SKM-1 treated with dmso at 0.1 percent for 144 hours (cell line): ENCODE data around the gene LRRC55.

ENCODE experiments used
- DNase-seq: peaks from one replicate; lab custom pipeline; 2025; ENCODE audit not compliant: unreplicated experiment; lab: John Stamatoyannopoulos, UW

LRRC55 gene

DNA sequence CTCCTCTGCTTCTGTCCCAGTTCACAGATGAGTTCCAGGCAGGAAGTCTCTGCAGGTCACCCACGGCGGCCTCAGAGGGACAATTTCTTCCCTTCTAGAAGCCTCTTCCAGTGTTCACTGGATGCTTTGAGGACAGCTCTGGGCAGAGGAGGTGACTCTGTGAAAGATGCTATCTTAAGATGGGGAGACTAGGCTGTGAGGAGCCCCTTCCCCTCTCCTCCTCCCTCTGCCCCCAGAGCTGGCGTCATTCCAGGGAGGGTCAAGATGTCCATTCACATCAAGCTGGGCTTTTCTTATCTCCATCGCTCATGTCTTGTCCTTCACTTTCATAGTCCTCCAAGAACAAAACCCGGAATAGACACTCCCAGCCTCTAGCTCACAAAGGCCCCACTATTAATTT, 51.9 kb downstream of the LRRC55 start:
- no peak for DNase-seq

DNA sequence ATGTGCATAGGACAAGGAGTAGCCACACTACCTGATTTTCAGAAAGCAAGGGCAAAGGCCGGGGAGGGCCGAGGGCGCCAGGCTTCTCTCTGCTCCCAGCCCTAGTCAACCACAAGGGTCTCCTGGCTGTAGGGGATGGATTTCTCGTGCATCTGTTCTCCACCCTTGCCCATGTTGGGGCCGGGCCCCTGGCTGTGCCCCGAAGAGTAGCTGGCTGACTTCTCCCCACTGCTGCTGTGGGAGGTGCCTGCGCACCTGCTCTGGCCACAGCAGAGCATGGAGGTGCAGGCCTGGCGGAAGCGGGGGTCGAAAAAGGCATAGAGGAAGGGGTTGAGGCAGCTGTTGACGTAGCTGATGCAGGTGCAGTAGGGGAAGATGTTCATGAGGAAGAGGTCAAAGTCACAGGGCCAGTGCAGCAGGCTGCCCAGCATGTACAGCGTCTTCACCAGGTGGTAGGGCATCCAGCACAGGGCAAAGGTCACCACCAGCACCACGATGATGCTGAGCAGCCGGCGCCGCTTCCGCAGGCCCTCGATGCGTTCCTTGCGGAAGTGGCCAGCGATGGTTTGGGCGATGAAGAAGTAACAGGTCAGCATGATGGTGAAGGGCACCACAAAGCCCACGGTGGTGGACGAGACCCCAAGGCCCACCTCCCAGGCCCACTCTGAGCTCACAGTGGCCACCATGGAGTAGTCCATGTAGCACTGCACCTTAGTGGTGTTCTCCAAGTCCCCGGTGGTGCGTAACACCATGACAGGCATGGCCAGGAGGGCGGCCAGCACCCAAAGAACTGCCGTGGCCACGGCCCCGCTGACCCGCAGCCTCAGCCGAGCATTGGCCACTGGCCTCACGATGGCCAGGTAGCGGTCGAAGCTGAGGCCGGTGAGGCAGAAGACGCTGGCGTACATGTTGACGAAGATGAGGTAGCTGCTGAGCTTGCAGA, 54.3 kb downstream of the LRRC55 start:
- DNase-seq: no peak

DNA sequence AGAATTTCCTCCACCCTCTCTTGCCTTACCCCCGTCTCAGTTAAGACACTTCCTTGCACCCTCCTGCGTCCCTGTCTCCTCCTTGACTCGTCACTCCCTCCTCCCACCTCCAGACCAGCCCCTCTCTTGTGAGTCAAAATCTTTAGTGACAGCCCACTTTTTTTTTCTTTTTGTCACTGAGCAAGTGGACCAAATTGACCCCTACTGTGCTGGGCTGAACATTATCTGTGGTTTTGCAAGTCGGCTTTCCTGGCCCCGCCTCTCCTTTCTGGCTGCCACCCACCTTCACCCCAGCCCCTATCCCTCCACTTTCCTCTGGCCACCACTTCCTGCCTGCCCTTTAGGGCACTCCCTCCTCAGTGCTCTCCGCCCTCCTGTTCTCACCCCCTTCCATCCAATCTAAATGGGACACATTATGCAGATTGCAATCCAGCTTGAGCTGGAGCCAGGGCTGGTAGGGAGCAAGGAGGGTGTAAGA, 55.5 kb downstream of the LRRC55 start, which contains the start of gene APLNR:
TSS of gene APLNR (minus strand) at position 47 of the 478 bp plus-strand sequence. CDS start 246 bp downstream, outside the sequence.
- no peak for DNase-seq

DNA sequence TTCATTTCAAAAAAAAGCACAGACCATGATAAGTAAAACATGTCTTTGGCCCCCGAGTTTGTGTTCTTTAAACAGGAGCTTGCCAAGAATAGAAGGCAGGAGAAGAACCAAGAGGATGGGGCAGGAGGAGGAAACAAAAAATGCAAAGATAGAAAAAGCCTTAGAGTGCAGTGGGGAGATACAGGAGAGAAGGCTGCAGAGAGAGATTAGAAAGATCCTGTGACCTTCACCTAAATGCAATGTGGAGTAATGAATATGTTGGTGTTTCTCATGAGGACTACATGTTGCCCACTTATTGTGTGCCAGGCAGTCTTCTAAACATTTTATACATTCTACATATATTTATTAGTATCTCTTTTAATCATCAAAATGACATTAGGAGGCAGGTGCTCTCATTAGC, 57.6 kb downstream of the LRRC55 start:
- DNase-seq: no peak

DNA sequence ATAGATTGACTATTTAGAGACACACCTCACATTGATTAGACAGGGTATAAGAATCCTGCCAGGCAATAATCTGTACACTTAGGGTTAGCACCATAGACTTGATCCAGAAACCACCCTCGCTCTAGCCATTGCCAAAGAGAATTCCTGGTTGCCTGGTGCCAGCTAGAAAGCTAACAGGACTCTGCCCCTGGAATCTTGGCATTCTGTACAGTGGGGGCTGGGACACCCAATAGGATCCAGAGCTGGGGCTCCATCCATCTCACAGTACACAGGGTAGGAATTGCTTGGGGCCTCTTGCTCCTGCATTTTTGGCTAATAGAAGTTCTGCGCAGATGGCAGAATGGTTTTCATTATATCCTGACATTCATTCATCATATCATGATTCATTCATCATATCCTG, 58.3 kb downstream of the LRRC55 start:
- DNase-seq: no peak

DNA sequence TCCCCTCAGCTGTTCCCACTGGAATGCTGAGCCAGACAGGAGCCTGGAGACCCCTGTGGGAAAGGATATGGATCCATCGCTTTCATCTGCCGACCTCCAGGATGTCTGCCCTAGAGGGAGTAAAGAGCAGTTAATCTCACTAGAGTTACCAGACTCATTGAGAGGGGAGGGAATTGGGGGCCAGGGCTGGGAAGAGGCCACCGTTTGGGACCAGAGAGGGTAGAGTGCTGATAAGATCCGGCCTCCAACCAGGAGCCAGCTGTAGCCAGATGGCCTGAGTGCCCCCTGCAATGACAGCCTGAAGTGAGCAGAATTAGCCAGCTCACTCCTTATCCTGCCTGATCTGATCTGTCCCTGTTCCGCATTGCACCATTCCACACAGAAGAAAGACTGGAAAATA, 59.0 kb downstream of the LRRC55 start:
- DNase-seq: no peak
